ENCODE data around the gene CFD. TPM values are rescaled to one million over a fixed set of nuclear protein-coding genes. Genes with fewer than 3 reads are reported as not detected.

CFD gene
- total and polyA plus RNA-seq, 2 experiments from 2014 or later = 3.2 to 5.2 TPM

DNA sequence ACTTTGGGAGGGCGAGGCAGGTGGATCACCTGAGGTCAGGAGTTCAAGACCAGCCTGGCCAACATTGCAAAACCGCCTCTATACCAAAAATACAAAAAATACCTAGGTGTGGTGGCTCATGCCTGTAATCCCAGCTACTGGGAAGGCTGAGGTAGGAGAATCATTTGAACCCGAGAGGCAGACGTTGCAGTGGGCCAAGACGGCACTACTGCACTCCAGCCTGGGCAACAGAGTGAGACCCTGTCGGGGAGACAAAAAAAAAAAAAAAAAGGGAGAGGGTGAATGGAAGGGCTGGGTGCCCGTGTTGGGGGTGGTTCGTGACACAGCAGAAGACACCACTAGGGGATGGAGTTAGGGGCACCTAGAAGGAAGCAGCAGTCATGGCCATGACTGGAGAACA lies 10.8 kb downstream of the CFD start:
- H3K4me1 ChIP-seq (ENCODE audit: insufficient read depth) = peaks cover 14% of the 10 kb centered on the region
- no peaks in the 10 kb centered on the region for H4K20me1 ChIP-seq (ENCODE audit: insufficient read depth)
- H3K79me2 ChIP-seq (ENCODE audit: insufficient read depth) = no peaks in the 10 kb centered on the region
- DNase-seq = no peak
- H3K9me3 ChIP-seq (ENCODE audit: low read depth) = no peaks in the 10 kb centered on the region
- in situ Hi-C loops (cut with MboI) = no loop called here
- H3F3A ChIP-seq (ENCODE audit: insufficient read depth) = peaks cover 6% of the 10 kb centered on the region; the same call in 1 of the 2 replicates
- 83 to 89% methylated on average over 7 to 8 of the region's 8 CpGs for WGBS, 2 experiments (ENCODE audit: low coverage in 1 of 2, low lambda C conversion rate in 2 of 2, missing lambda C conversion rate in 2 of 2)
- no peaks in the 10 kb centered on the region for H3K27me3 ChIP-seq (replicated peaks; ENCODE audit: insufficient read depth)
- no peaks in the 10 kb centered on the region for H3K36me3 ChIP-seq (ENCODE audit: low read depth)
- H2AFZ ChIP-seq = no peak overlapping the region
- H3K4me2 ChIP-seq (ENCODE audit: unreplicated experiment) = no peak overlapping the region
- H3K4me3 ChIP-seq = no peak overlapping the region
- H3K9me2 ChIP-seq (ENCODE audit: insufficient read depth) = no peaks in the 10 kb centered on the region
- peak overlapping the region; percentile 78; the same call in 1 of the 2 replicates for H3K27ac ChIP-seq
- TF ChIP-seq EZH2phosphoT487 (IDR thresholded peaks at IDR 0.05; ENCODE audit: insufficient read depth, low read depth) = no peak
- TF ChIP-seq EZH2 (IDR thresholded peaks at IDR 0.05; ENCODE audit: insufficient read depth, poor library complexity, severe bottlenecking) = no peak
- H3K9ac ChIP-seq = no peak overlapping the region

DNA sequence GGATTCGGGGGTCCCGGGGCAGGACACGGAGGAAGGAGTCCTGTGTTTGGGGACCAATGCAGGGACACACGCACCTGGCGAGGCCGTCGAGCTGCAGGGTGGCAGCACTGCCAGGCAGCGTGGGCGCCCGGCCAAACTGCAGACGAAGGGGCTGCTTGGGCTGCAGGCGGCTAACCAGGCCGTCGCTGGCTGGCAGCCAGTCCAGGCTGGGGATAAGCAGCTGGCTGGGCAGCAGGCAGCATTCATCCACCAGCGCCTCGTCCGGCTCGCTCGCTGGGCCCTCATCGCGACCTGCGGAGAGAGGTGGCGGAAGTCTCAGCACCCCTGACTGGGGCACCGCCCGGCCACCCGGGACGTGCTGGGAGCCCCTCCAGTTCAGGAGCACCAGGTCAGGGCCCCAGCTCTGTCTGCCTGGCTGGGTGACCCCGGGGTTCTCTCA lies 11.5 kb downstream of the CFD start:
- no peaks in the 10 kb centered on the region for H3K36me3 ChIP-seq (ENCODE audit: low read depth)
- H3F3A ChIP-seq (ENCODE audit: insufficient read depth) = peaks cover 6% of the 10 kb centered on the region; the same call in 1 of the 2 replicates
- in situ Hi-C loops (cut with MboI) = no loop called here
- no peaks in the 10 kb centered on the region for H3K79me2 ChIP-seq (ENCODE audit: insufficient read depth)
- TF ChIP-seq EZH2 (IDR thresholded peaks at IDR 0.05; ENCODE audit: insufficient read depth, poor library complexity, severe bottlenecking) (no peak), EZH2phosphoT487 (IDR thresholded peaks at IDR 0.05; ENCODE audit: insufficient read depth, low read depth) (no peak)
- DNase-seq = no peak
- no peak overlapping the region for H2AFZ ChIP-seq
- H3K9ac ChIP-seq = no peak overlapping the region
- no peak overlapping the region for H3K27ac ChIP-seq
- peaks cover 14% of the 10 kb centered on the region for H3K4me1 ChIP-seq (ENCODE audit: insufficient read depth)
- WGBS, 2 experiments (ENCODE audit: low coverage in 1 of 2, low lambda C conversion rate in 2 of 2, missing lambda C conversion rate in 2 of 2) = 83% methylated on average over 9 to 28 of the region's 28 CpGs
- H4K20me1 ChIP-seq (ENCODE audit: insufficient read depth) = no peaks in the 10 kb centered on the region
- no peak overlapping the region for H3K4me2 ChIP-seq (ENCODE audit: unreplicated experiment)
- H3K4me3 ChIP-seq = no peak overlapping the region
- no peaks in the 10 kb centered on the region for H3K27me3 ChIP-seq (replicated peaks; ENCODE audit: insufficient read depth)
- no peaks in the 10 kb centered on the region for H3K9me3 ChIP-seq (ENCODE audit: low read depth)
- no peaks in the 10 kb centered on the region for H3K9me2 ChIP-seq (ENCODE audit: insufficient read depth)

DNA sequence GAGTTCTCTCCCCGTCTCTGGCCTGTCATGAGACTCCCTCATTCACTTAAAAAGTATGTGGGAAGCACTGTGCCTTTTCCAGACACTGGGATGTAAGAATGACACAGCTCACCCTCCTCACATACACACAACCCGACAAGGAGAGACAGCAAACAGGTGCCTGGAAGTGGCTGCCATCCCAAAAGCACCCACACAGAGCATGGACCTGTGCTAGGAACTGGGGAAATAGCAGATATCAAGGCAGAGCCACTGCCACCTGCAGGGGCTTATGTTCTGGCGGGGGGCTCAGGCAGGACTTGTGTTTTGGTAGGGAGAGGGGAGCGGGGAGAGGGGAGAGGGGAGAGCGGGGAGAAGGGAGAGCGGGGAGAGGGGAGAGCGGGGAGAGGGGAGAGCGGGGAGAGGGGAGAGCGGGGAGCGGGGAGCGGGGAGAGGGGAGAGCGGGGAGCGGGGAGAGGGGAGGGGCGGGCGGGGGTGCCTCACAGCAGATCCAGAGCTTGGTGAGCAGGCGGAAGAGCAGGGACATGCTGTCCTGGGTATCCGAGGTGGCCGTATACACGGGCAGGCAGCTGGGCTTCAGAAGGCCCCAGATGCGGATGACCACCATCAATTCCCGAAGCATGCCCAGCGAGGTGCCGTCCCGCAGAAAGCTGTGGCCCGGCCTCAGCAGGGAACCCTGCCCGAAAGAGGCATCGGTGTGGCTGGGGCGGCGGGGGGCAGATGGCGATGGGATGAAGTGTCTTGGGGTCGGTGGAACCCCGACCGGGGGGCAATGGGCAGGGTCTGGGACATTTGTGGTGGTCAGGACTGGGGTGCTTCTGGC lies 12.2 kb downstream of the CFD start:
- DNase-seq = no peak
- Histone ChIP-seq H3K27ac (no peak overlapping the region), H3K9me3 (ENCODE audit: low read depth) (no peaks in the 10 kb centered on the region), H3K4me3 (no peak overlapping the region), H3F3A (ENCODE audit: insufficient read depth) (peaks cover 6% of the 10 kb centered on the region; the same call in 1 of the 2 replicates), H3K4me1 (ENCODE audit: insufficient read depth) (peaks cover 14% of the 10 kb centered on the region), H3K79me2 (ENCODE audit: insufficient read depth) (no peaks in the 10 kb centered on the region), H3K9ac (no peak overlapping the region), H4K20me1 (ENCODE audit: insufficient read depth) (no peaks in the 10 kb centered on the region), H3K27me3 (replicated peaks; ENCODE audit: insufficient read depth) (no peaks in the 10 kb centered on the region), H3K4me2 (ENCODE audit: unreplicated experiment) (no peak overlapping the region), H2AFZ (no peak overlapping the region), H3K9me2 (ENCODE audit: insufficient read depth) (no peaks in the 10 kb centered on the region), H3K36me3 (ENCODE audit: low read depth) (no peaks in the 10 kb centered on the region)
- WGBS, 2 experiments (ENCODE audit: low coverage in 1 of 2, low lambda C conversion rate in 2 of 2, missing lambda C conversion rate in 2 of 2) = 86 to 89% methylated on average over 23 to 33 of the region's 33 CpGs
- TF ChIP-seq EZH2 (IDR thresholded peaks at IDR 0.05; ENCODE audit: insufficient read depth, poor library complexity, severe bottlenecking) = no peak
- no peak for TF ChIP-seq EZH2phosphoT487 (IDR thresholded peaks at IDR 0.05; ENCODE audit: insufficient read depth, low read depth)
- in situ Hi-C loops (cut with MboI) = no loop called here

GRCh38 chr19:872266-872951 lies 12.9 kb downstream of the CFD start:
- peak; percentile 72 for DNase-seq
- TF ChIP-seq EZH2phosphoT487 (IDR thresholded peaks at IDR 0.05; ENCODE audit: insufficient read depth, low read depth) (no peak), EZH2 (IDR thresholded peaks at IDR 0.05; ENCODE audit: insufficient read depth, poor library complexity, severe bottlenecking) (no peak)
- no peaks in the 10 kb centered on the region for H3K79me2 ChIP-seq (ENCODE audit: insufficient read depth)
- H3K27me3 ChIP-seq (replicated peaks; ENCODE audit: insufficient read depth) = no peaks in the 10 kb centered on the region
- no peak overlapping the region for H3K4me2 ChIP-seq (ENCODE audit: unreplicated experiment)
- no peak overlapping the region for H3K4me3 ChIP-seq
- WGBS, 2 experiments (ENCODE audit: low coverage in 1 of 2, low lambda C conversion rate in 2 of 2, missing lambda C conversion rate in 2 of 2) = 71 to 72% methylated on average over 9 to 26 of the region's 27 CpGs
- peaks cover 6% of the 10 kb centered on the region; the same call in 1 of the 2 replicates for H3F3A ChIP-seq (ENCODE audit: insufficient read depth)
- H3K9ac ChIP-seq = no peak overlapping the region
- H2AFZ ChIP-seq = no peak overlapping the region
- no peaks in the 10 kb centered on the region for H3K36me3 ChIP-seq (ENCODE audit: low read depth)
- H3K9me2 ChIP-seq (ENCODE audit: insufficient read depth) = no peaks in the 10 kb centered on the region
- peaks cover 14% of the 10 kb centered on the region for H3K4me1 ChIP-seq (ENCODE audit: insufficient read depth)
- no peaks in the 10 kb centered on the region for H3K9me3 ChIP-seq (ENCODE audit: low read depth)
- no peaks in the 10 kb centered on the region for H4K20me1 ChIP-seq (ENCODE audit: insufficient read depth)
- in situ Hi-C loops (cut with MboI) = no loop called here
- no peak overlapping the region for H3K27ac ChIP-seq

Measured in GM23248 (cell line).